VCaP (cell line): Measurements from ENCODE around the gene CLCN4.

ENCODE experiments used
- H3K27ac ChIP-seq: fragments of 450-650 bp; 2 replicates; pipeline ENCODE4 v1.5.1; 2017
- TF ChIP-seq, protein P1 (sequence below): fragments of 450-650 bp; conservative IDR thresholded peaks from 2 replicates; pipeline ENCODE4 v1.5.1; 2017; ENCODE audit warnings: mild to moderate bottlenecking, moderate library complexity

Gene CLCN4

DNA sequence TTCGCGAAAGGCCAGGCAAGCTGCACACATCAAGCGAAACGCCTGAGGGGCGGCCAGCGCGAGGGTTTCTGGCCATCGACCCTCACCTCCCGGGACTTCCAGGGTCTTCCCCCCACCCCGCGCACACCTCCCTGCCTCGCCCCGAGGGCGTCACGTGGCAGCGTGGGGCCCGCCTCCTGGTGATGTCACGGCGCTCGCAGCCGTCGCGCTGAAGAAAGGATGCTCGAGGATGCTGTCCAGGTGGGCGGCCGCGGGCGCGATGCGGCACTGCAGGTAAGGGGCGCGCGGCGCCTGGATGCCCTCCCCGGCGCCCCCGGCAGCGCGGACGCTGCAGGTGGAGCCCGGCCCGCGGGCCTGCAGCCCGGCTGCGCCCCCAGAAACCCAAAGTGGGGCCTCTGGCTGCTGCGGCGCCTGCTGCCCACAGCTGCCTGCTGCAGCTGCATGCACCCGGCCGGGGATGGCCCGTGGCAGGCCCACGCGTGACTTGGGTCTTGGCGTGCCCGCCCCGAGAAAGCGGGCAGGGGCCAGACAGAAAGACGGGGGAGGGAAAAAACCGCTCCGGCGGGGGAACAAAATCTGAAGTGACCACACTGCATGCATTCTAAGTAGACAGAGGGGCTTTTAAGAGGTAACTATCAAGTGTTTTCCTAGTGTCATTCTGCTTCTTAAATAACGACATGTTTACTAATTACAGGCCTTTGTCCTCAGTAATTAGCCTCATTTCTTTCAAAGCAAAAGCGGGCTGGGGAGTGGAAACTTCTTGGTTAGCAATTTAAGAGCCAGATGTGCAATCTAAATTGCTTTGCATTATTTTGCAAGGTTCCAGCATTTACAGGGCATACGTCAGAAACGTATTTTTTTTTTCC is 1.7 kb downstream of the CLCN4 start:
- no peak overlapping the region for H3K27ac ChIP-seq
- TF ChIP-seq, protein P1, sequence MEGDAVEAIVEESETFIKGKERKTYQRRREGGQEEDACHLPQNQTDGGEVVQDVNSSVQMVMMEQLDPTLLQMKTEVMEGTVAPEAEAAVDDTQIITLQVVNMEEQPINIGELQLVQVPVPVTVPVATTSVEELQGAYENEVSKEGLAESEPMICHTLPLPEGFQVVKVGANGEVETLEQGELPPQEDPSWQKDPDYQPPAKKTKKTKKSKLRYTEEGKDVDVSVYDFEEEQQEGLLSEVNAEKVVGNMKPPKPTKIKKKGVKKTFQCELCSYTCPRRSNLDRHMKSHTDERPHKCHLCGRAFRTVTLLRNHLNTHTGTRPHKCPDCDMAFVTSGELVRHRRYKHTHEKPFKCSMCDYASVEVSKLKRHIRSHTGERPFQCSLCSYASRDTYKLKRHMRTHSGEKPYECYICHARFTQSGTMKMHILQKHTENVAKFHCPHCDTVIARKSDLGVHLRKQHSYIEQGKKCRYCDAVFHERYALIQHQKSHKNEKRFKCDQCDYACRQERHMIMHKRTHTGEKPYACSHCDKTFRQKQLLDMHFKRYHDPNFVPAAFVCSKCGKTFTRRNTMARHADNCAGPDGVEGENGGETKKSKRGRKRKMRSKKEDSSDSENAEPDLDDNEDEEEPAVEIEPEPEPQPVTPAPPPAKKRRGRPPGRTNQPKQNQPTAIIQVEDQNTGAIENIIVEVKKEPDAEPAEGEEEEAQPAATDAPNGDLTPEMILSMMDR = no peak

DNA sequence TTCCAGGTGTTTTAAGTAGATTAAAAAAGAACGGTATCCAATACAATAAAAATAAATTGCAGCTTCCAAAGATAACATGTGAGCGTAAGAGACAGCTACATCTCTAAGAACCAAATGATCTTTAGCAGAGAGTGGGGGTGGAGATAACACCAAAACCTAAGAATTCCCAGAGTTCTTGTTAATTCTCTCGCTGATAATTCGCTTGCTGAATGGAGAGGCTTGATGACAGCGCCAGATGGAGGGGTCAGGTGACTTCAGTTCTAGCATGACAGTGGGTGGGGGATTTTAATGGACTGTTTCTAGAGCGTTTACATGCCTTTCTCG is 2.3 kb downstream of the CLCN4 start:
- no peak overlapping the region for H3K27ac ChIP-seq
- TF ChIP-seq, protein P1 = no peak

DNA sequence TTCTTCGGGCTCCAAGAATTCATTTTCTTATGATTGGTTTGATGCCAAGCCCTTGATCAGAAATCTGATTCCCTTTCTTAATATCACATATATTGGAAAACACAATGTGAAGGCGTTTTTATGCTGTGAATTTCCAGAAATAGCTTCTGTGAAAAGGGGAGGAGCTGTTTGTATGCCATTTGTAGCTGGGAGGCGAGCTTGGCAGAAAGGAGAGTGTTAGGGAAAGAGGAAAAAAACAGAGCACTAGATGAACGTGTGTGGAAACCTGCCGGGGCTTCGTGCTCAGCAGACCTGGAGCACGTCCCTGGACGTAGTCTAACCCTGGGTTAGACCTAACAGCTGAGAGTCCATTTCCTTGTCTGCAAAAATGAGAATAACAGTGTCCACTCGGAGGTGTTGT is 3.4 kb downstream of the CLCN4 start:
- H3K27ac ChIP-seq = no peak overlapping the region
- TF ChIP-seq, protein P1 = no peak

DNA sequence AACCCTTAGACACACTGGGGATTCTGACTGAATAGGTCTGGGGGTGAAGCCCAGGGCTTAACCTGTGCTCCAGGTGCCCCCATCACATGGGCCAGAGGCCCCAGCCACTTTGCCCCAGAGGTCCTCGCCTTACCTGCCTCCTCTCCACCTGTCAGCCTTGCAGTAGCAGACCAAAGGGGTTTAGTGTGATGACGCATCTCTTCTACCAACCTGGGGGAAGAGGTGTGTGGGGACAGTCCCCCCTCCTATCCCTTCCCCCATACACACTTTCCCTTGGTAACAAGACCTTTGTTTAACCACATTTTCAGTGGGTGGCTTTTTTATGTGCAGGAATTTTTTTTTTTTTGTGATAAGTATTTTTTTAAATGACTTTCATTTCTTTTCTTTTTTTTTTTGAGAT is 6.3 kb downstream of the CLCN4 start:
- TF ChIP-seq, protein P1 = no peak

DNA sequence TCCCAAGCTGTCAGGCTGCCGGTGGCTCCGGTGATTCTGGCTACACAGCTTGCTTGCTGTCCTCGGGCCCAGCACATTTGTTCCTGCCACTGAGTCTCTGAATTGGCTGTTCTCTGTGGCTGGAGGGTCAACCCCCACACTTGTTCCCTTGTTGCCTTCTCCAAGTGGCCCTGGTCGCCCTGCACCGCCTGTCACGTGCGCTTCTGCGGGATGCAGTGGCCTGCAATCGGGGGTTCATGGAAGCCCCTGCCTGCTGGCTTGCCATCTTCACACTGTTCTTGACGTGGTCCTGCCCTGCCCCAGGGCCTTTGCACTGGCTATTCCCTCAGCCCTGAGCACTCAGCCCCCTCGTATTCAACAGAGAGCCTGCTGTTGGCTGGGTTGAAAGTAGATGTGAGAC is 8.1 kb downstream of the CLCN4 start:
- no peak overlapping the region for H3K27ac ChIP-seq
- TF ChIP-seq, protein P1 = no peak

More for the DNA sequence above, 6.3 kb downstream of the CLCN4 start:
- no peak overlapping the region for H3K27ac ChIP-seq

DNA sequence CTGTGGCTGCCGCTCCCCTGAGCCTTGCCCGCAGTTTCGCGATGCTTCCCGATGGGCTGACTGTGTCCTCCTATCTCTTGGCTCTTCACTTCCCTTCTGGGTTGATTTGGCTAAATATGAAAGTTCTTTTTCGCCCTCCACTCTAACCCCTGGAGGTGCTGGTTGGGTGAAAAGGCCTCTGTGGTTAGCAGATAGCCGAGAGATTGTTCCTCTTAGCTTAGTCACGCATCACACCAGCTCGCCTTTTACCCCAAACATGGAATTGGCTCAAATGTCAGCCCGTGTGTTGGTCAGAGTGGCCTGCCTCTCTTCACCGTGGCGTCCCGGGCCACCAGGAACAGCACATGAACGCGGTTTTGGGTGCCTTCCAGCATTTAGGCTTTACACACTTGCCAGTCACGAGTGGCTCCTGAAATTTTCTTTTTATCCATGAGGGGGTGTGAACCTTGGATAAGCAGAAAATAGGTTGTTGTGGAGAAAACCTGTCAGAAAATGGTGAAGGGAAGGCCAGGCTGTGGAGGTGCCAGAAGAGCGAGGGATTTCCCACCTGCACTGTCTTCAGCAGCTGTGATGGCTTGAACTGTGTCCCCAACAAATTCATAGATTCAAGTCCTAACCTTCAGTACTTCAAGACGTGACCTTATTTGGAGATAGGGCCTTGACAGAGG is 8.9 kb downstream of the CLCN4 start:
- no peak overlapping the region for H3K27ac ChIP-seq
- TF ChIP-seq, protein P1 = no peak

DNA sequence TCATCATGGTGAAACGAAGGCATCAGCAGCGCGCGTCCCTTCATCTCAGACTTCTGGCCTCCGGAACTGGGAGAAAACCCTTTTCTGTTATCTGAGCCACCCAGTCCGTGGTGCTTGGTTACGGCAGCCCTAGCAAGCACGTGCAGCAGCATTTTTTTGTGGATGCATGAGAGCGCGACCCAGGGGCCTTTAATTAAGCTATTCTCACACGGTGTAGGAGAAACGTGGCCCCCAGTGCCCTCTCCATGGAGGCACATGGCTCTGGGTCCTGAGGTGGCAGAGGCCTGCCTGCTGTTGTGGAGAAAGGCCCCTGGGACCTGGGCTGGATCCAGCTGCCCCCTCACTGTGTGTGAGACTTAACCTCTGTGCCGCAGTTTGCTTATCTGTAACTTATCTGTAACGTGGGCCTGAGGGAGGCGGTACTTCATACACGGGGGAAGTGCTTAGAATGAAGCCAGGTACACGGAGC is 9.5 kb downstream of the CLCN4 start:
- TF ChIP-seq, protein P1 = no peak
- no peak overlapping the region for H3K27ac ChIP-seq
